ENCODE measurements around the gene DNAH7. TPM values are rescaled to one million over a fixed set of nuclear protein-coding genes. Genes with fewer than 3 reads are reported as not detected.

Gene DNAH7
- total RNA-seq, 1 donor from 2014 or later: 1.2 TPM

DNA sequence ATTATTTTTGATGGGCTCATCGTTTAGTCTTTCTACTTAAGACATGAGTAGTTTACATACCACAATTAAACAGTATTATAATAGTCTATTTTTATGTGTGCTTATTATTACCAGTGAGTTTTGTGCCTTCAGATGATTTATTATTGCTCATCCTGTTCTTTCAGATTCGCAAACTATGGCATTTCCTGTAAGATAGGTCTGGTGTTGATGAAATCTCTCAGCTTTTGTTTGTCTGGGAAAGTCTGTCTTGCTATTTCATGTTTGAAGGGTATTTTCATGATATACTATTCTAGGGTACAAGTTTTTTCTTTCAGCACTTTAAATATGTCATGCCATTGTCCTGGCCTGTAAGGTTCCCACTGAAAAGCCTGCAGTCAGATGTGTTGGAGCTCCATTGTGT, 101.3 kb downstream of the DNAH7 start:
- FAIRE-seq (no peak), DNase-seq (ENCODE audit: low read depth) (no peak)
- H3K4me1 ChIP-seq (ENCODE audit: insufficient read depth, low read length): no peaks in the 10 kb centered on the region
- H3K4me2 ChIP-seq (ENCODE audit: low read length): no peak overlapping the region
- no peak overlapping the region for H3K27ac ChIP-seq (ENCODE audit: low read depth, low read length)
- no peaks in the 10 kb centered on the region for H3K36me3 ChIP-seq (ENCODE audit: insufficient read depth, low read length)
- Mint-ChIP-seq H3K4me3 (ENCODE audit: unreplicated experiment) (no peak overlapping the region), H3K27me3 (ENCODE audit: low read depth, unreplicated experiment) (no peaks in the 10 kb centered on the region), H3K36me3 (ENCODE audit: low read depth, unreplicated experiment) (no peaks in the 10 kb centered on the region), H3K9me3 (ENCODE audit: unreplicated experiment) (no peaks in the 10 kb centered on the region), H3K4me1 (ENCODE audit: low read depth, unreplicated experiment) (peaks cover 7% of the 10 kb centered on the region), H3K27ac (ENCODE audit: unreplicated experiment) (no peak overlapping the region)
- H3K9me3 ChIP-seq (ENCODE audit: insufficient read depth, low read depth, low read length): no peaks in the 10 kb centered on the region
- TF ChIP-seq CTCF (IDR thresholded peaks at IDR 0.05; ENCODE audit: insufficient read depth, low read depth, low read length): no peak
- TF ChIP-seq EZH2 (IDR thresholded peaks at IDR 0.05; ENCODE audit: insufficient read depth, low read length): no peak
- H3K9ac ChIP-seq (ENCODE audit: low read length): no peak overlapping the region
- H2AFZ ChIP-seq (ENCODE audit: low read depth, low read length): no peak overlapping the region
- H3K79me2 ChIP-seq (ENCODE audit: insufficient read depth, low read length): no peaks in the 10 kb centered on the region
- no peaks in the 10 kb centered on the region for H4K20me1 ChIP-seq (ENCODE audit: insufficient read depth, low read length)
- H3K27me3 ChIP-seq (ENCODE audit: insufficient read depth, low read length): no peaks in the 10 kb centered on the region
- no peak overlapping the region for H3K4me3 ChIP-seq (ENCODE audit: insufficient read depth, low read depth, low read length)

DNA sequence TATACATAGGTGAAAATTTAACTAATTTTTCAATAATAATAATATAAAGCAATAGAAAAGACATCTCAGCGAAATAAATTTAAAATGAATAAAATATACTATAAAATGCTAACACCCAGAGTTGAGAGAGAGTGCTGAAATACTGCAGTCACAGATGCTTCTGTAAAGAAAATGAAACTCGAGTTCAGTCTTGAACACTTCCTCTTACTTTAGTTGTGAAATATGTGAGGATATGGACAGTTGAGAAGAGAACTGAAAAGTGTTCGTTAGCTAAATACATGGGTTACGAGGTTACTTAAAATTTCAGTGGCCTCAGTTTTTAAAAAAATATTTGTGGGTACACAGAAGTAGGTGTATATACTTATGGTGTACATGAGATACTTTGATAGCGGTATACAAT, 106.8 kb downstream of the DNAH7 start:
- H3K36me3 ChIP-seq (ENCODE audit: insufficient read depth, low read length): no peaks in the 10 kb centered on the region
- H4K20me1 ChIP-seq (ENCODE audit: insufficient read depth, low read length): no peaks in the 10 kb centered on the region
- no peak overlapping the region for H3K4me3 Mint-ChIP-seq (ENCODE audit: unreplicated experiment)
- no peaks in the 10 kb centered on the region for H3K27me3 Mint-ChIP-seq (ENCODE audit: low read depth, unreplicated experiment)
- H3K4me3 ChIP-seq (ENCODE audit: insufficient read depth, low read depth, low read length): no peak overlapping the region
- TF ChIP-seq EZH2 (IDR thresholded peaks at IDR 0.05; ENCODE audit: insufficient read depth, low read length) (no peak), CTCF (IDR thresholded peaks at IDR 0.05; ENCODE audit: insufficient read depth, low read depth, low read length) (no peak)
- FAIRE-seq: no peak
- H3K79me2 ChIP-seq (ENCODE audit: insufficient read depth, low read length): no peaks in the 10 kb centered on the region
- H2AFZ ChIP-seq (ENCODE audit: low read depth, low read length): no peak overlapping the region
- no peaks in the 10 kb centered on the region for H3K36me3 Mint-ChIP-seq (ENCODE audit: low read depth, unreplicated experiment)
- no peaks in the 10 kb centered on the region for H3K4me1 ChIP-seq (ENCODE audit: insufficient read depth, low read length)
- H3K4me2 ChIP-seq (ENCODE audit: low read length): no peak overlapping the region
- no peaks in the 10 kb centered on the region for H3K9me3 ChIP-seq (ENCODE audit: insufficient read depth, low read depth, low read length)
- no peak overlapping the region for H3K27ac ChIP-seq (ENCODE audit: low read depth, low read length)
- H3K27me3 ChIP-seq (ENCODE audit: insufficient read depth, low read length): no peaks in the 10 kb centered on the region
- no peak for DNase-seq (ENCODE audit: low read depth)
- no peak overlapping the region for H3K9ac ChIP-seq (ENCODE audit: low read length)
- peaks cover 2% of the 10 kb centered on the region for H3K9me3 Mint-ChIP-seq (ENCODE audit: unreplicated experiment)
- no peak overlapping the region for H3K27ac Mint-ChIP-seq (ENCODE audit: unreplicated experiment)
- no peaks in the 10 kb centered on the region for H3K4me1 Mint-ChIP-seq (ENCODE audit: low read depth, unreplicated experiment)

DNA sequence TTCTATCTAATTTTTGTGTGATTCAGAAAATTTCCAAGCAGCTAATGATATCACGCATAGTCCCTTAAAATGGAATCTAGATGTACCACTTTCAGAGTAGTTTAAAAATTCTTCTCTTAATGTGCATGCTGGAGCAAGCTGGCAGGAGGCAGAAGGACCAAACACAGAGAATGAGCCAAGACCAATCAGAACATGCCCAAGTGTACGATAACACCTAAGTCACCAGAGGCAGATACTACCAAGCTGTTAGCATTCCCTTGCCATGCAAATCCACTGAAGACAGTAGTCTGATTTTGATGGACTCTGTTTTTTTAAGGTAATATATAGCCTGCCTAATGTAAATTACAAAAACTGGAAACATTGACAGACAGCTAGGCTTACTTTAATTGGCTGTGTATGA, 109.3 kb downstream of the DNAH7 start:
- H3K4me3 ChIP-seq (ENCODE audit: insufficient read depth, low read depth, low read length): no peak overlapping the region
- no peaks in the 10 kb centered on the region for H3K27me3 Mint-ChIP-seq (ENCODE audit: low read depth, unreplicated experiment)
- H3K4me1 Mint-ChIP-seq (ENCODE audit: low read depth, unreplicated experiment): no peaks in the 10 kb centered on the region
- no peak overlapping the region for H3K9ac ChIP-seq (ENCODE audit: low read length)
- FAIRE-seq: no peak
- H3K9me3 ChIP-seq (ENCODE audit: insufficient read depth, low read depth, low read length): no peaks in the 10 kb centered on the region
- no peaks in the 10 kb centered on the region for H3K4me1 ChIP-seq (ENCODE audit: insufficient read depth, low read length)
- no peaks in the 10 kb centered on the region for H4K20me1 ChIP-seq (ENCODE audit: insufficient read depth, low read length)
- no peak overlapping the region for H3K4me2 ChIP-seq (ENCODE audit: low read length)
- no peak for DNase-seq (ENCODE audit: low read depth)
- TF ChIP-seq EZH2 (IDR thresholded peaks at IDR 0.05; ENCODE audit: insufficient read depth, low read length) (no peak), CTCF (IDR thresholded peaks at IDR 0.05; ENCODE audit: insufficient read depth, low read depth, low read length) (no peak)
- H3K36me3 Mint-ChIP-seq (ENCODE audit: low read depth, unreplicated experiment): no peaks in the 10 kb centered on the region
- no peaks in the 10 kb centered on the region for H3K79me2 ChIP-seq (ENCODE audit: insufficient read depth, low read length)
- peaks cover 2% of the 10 kb centered on the region for H3K9me3 Mint-ChIP-seq (ENCODE audit: unreplicated experiment)
- no peak overlapping the region for H2AFZ ChIP-seq (ENCODE audit: low read depth, low read length)
- H3K27ac ChIP-seq (ENCODE audit: low read depth, low read length): no peak overlapping the region
- H3K27ac Mint-ChIP-seq (ENCODE audit: unreplicated experiment): no peak overlapping the region
- no peaks in the 10 kb centered on the region for H3K36me3 ChIP-seq (ENCODE audit: insufficient read depth, low read length)
- no peak overlapping the region for H3K4me3 Mint-ChIP-seq (ENCODE audit: unreplicated experiment)
- H3K27me3 ChIP-seq (ENCODE audit: insufficient read depth, low read length): no peaks in the 10 kb centered on the region
